K562 (cell line): Measurements from ENCODE around the gene MIEF1. TPM values are rescaled to one million over a fixed set of nuclear protein-coding genes. Genes with fewer than 3 reads are reported as not detected.

Experiments used
- ATAC-seq: fragments of 200-7000 bp; cut with Tn5 transposase; 3 replicates; pipeline ENCODE4 v1.9.1; 2020; ENCODE audit warnings: moderate library complexity
- BruUV-seq: library from RNA; stranded (reverse); fragments of 400-500 nt; replicated peaks from 2 replicates; lab custom pipeline; 2021; lab: Mats Ljungman, UMichigan
- CTCF ChIA-PET: fragments of 300-600 bp; formaldehyde crosslinking; extraction: SDS; loops from one replicate; lab custom pipeline; 2021; ENCODE audit warnings: low intra/inter-chr PET ratio; lab: Yijun Ruan, JAX
- POLR2A ChIA-PET: fragments of 300-600, 350-650 bp; sonication (Branson Sonifier 250); formaldehyde crosslinking; extraction: SDS; loops from one replicate; lab custom pipeline; 2021; ENCODE audit warnings: antibody characterized with exemption, inconsistent platforms; lab: Yijun Ruan, JAX
- DNase-seq, 4 experiments: peaks; one replicate each; pipeline versions ENCODE4 v3.0.0 to v3.0.0-alpha.2; 2011 to 2018; ENCODE audit warnings: low spot score in 3 of 4, mixed read lengths in 3 of 4; ENCODE audit errors: extremely low read depth in 1 of 4
- FAIRE-seq: peaks from 2 replicates; lab custom pipeline; 2011; peaks lifted over from hg19 to GRCh38; lab: Jason Lieb, UNC
- H2AFZ ChIP-seq: 2 replicates; pipeline ENCODE4 v1.6.0; 2011; ENCODE audit warnings: low read depth, low read length, control low read depth, inconsistent platforms
- H3K27ac ChIP-seq: fragments of 200-600 bp; 3 replicates; pipeline ENCODE4 v1.8.0; 2011; ENCODE audit warnings: low read depth, mild to moderate bottlenecking, control low read depth, inconsistent platforms, low read length, moderate library complexity, mixed read lengths; ENCODE audit errors: extremely low read depth
- H3K27me3 ChIP-seq, 2 experiments: fragments of 300-600 bp in 1 of 2; 2 replicates in 1 of 2; 3 replicates in 1 of 2; pipeline versions ENCODE4 v1.6.0 to v1.8.0; 2011; ENCODE audit warnings: inconsistent platforms in 2 of 2, low read length in 2 of 2, mild to moderate bottlenecking in 1 of 2, mixed read lengths in 1 of 2, moderate library complexity in 1 of 2; ENCODE audit not compliant: control insufficient read depth in 2 of 2, insufficient read depth in 2 of 2
- H3K36me3 ChIP-seq: fragments of 300-600 bp; 3 replicates; pipeline ENCODE4 v1.8.0; 2011; ENCODE audit warnings: mild to moderate bottlenecking, low read length, inconsistent platforms; ENCODE audit not compliant: control insufficient read depth, insufficient read depth
- H3K4me1 ChIP-seq, 2 experiments: fragments of 200-600 bp in 1 of 2; replicated peaks in 1 of 2; 2 replicates in 1 of 2; 3 replicates in 1 of 2; pipeline versions ENCODE4 v1.5.1 to v1.8.0; 2011; ENCODE audit warnings: inconsistent platforms in 2 of 2, low read length in 2 of 2, mild to moderate bottlenecking in 1 of 2, mixed read lengths in 1 of 2, moderate library complexity in 1 of 2; ENCODE audit not compliant: control insufficient read depth in 2 of 2, insufficient read depth in 2 of 2
- H3K4me2 ChIP-seq: 2 replicates; pipeline ENCODE4 v1.6.1; 2011; ENCODE audit warnings: low read length, control low read depth, inconsistent platforms, mixed read lengths; ENCODE audit not compliant: insufficient read depth
- H3K4me3 ChIP-seq: fragments of 200-600 bp; sonication (generic), shearing (Covaris generic); 2 replicates; pipeline ENCODE4 v1.5.1; 2016; ENCODE audit warnings: control low read depth, inconsistent platforms
- H3K79me2 ChIP-seq: fragments of 200-600 bp; 3 replicates; pipeline ENCODE4 v1.8.0; 2011; ENCODE audit warnings: low read length, inconsistent platforms; ENCODE audit not compliant: control insufficient read depth, insufficient read depth
- H3K9ac ChIP-seq, 2 experiments: 2 replicates each; pipeline versions ENCODE4 v1.6.0 to v1.6.1; 2011; ENCODE audit warnings: low read depth in 2 of 2, low read length in 2 of 2, control low read depth in 1 of 2, inconsistent platforms in 1 of 2, mild to moderate bottlenecking in 1 of 2, mixed read lengths in 1 of 2; ENCODE audit not compliant: insufficient read depth in 1 of 2
- H3K9me1 ChIP-seq: one replicate; pipeline ENCODE4 v1.6.0; 2011; ENCODE audit warnings: inconsistent platforms, mild to moderate bottlenecking, low read length, moderate library complexity; ENCODE audit not compliant: control insufficient read depth, insufficient read depth
- H3K9me3 ChIP-seq: replicated peaks from 2 replicates; pipeline ENCODE4 v1.5.1; 2011; ENCODE audit warnings: low read depth, low read length, inconsistent platforms; ENCODE audit not compliant: control insufficient read depth, insufficient read depth
- H4K20me1 ChIP-seq: replicated peaks from 2 replicates; pipeline ENCODE4 v1.6.1; 2011; ENCODE audit warnings: low read length, inconsistent platforms, mixed read lengths; ENCODE audit not compliant: control insufficient read depth, insufficient read depth
- BCOR ChIP-seq: fragments of 450-650 bp; IDR thresholded peaks from 2 replicates; pipeline ENCODE4 v1.6.1; 2016
- DPF2 ChIP-seq: fragments of 450-650 bp; IDR thresholded peaks from 2 replicates; pipeline ENCODE4 v1.6.1; 2016
- KDM1A ChIP-seq, 2 experiments: fragments of 450-650 bp; IDR thresholded peaks; 2 replicates each; pipeline ENCODE4 v1.6.1; 2016; ENCODE audit warnings: mild to moderate bottlenecking in 2 of 2
- RBM17 ChIP-seq: fragments of 200-400 bp; formaldehyde crosslinking; IDR thresholded peaks from 2 replicates; pipeline ENCODE4 v1.6.1; 2017; ENCODE audit warnings: low read depth, mild to moderate bottlenecking, low read length, borderline replicate concordance
- RBM25 ChIP-seq: fragments of 200-400 bp; formaldehyde crosslinking; IDR thresholded peaks from 2 replicates; pipeline ENCODE4 v1.6.1; 2018; ENCODE audit warnings: low read length, low read depth, moderate library complexity; ENCODE audit not compliant: severe bottlenecking
- RBM34 ChIP-seq: fragments of 200-400 bp; formaldehyde crosslinking; IDR thresholded peaks from 2 replicates; pipeline ENCODE4 v1.6.1; 2018; ENCODE audit warnings: low read length, borderline replicate concordance; ENCODE audit not compliant: insufficient read depth
- ZBTB8A ChIP-seq: fragments of 450-650 bp; IDR thresholded peaks from 2 replicates; pipeline ENCODE4 v1.6.1; 2018; ENCODE audit warnings: mild to moderate bottlenecking, moderate library complexity; ENCODE audit not compliant: partially characterized antibody
- ZFP1 ChIP-seq: fragments of 450-650 bp; formaldehyde crosslinking; IDR thresholded peaks from 2 replicates; pipeline ENCODE4 v1.4.0; 2020; ENCODE audit warnings: mild to moderate bottlenecking, mixed read lengths
- ZFP36 ChIP-seq: fragments of 150-350 bp; IDR thresholded peaks from 2 replicates; pipeline ENCODE4 v1.6.1; 2018; ENCODE audit warnings: low read length, low read depth; ENCODE audit not compliant: partially characterized antibody
- WGBS: fragments of 100-300 bp; shearing (Covaris generic); methylation state at CpG from one replicate; pipeline ENCODE4 v1.1.6; 2016; ENCODE audit warnings: low coverage, mixed read lengths; ENCODE audit not compliant: insufficient coverage; ENCODE audit errors: missing lambda C conversion rate; 5-methylcytosine and 5-hydroxymethylcytosine counted together
- in situ Hi-C: fragments of 300-500 bp; cut with MboI; formaldehyde crosslinking; loops from 4 replicates; pipeline ENCODE4 v1.15.0; 2018; ENCODE audit warnings: inconsistent platforms, mixed read lengths
- intact Hi-C: fragments of 100-400 bp; cut with micrococcal nuclease; formaldehyde crosslinking; loops from 2 replicates; pipeline ENCODE4 v1.14.2; 2022
- polyA plus RNA-seq, 8 experiments: library from polyadenylated mRNA; depleted of rRNA in 4 of 8; stranded (reverse) in 5 of 8; unstranded in 3 of 8; fragments of >200 nt; fragmentation: Nextera tagmentation in 2 of 8; fragmentation: Illumina TruSeq in 1 of 8; extraction: Ambion mirVana in 2 of 8; extraction: Trizol in 1 of 8; gene quantifications; 2 replicates each; pipeline versions ENCODE4 v1.2.1 to v1.2.3, GENCODE V29; 2011 to 2014; ENCODE audit warnings: inconsistent platforms in 1 of 8, missing spikeins in 1 of 8
- total RNA-seq, 7 experiments: library from RNA; depleted of rRNA in 6 of 7; stranded (reverse); fragments of >200 nt in 6 of 7; fragmentation: Illumina TruSeq in 2 of 7; extraction: Trizol in 2 of 7; gene quantifications; 2 replicates each; pipeline versions ENCODE4 v1.2.1 to v1.2.3, GENCODE V29; 2011 to 2021; ENCODE audit warnings: low replicate concordance in 1 of 7

Gene MIEF1
- total and polyA plus RNA-seq, 9 of the 15 experiments (the other 6 are each of a cell fraction or from before 2014, with no cell fraction given) = 10.9 to 51.8 (median 25.5) TPM

DNA sequence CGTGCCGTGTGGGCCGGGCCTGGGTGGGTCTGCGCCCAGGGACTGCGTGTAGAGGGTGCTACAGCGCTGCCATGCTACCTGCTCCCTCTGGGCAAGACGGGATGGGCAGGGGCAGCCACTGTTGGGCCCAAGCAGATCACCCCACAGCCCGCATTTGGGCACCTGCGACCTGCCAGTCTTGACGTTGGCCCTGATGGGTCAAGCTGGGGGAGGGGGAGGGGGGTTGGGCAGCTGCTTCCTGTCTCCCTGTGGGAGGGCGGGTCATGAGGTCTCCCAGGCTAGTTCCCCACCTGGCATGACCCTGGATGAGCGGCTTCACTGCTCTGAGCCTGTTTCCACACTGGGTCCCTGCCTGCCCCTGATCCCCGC, 33.3 kb downstream of the MIEF1 start:
- TF ChIP-seq DPF2 (no peak), RBM17 (no peak), RBM34 (no peak)
- in situ Hi-C loops = loop anchor here (10.0 kb wide), 1 partner anchor 649 kb away; no protein-coding TSS in a partner anchor
- no peaks in the 10 kb centered on the region for H3K27me3 ChIP-seq
- no TSS peak for BruUV-seq
- FAIRE-seq = no peak
- no peak for ATAC-seq
- intact Hi-C loops = no loop called here
- no peak overlapping the region for H3K4me2 ChIP-seq
- H3K36me3 ChIP-seq = peaks cover 15% of the 10 kb centered on the region
- H3K4me1 ChIP-seq = peaks cover 14 to 36% of the 10 kb centered on the region in 2 experiments; a peak in 4 of 5 replicates
- H3K27ac ChIP-seq = no peak overlapping the region
- H4K20me1 ChIP-seq = 0 out of 2 replicates have a peak, but pooled peaks cover 4% of the 10 kb centered on the region
- no peaks in the 10 kb centered on the region for H3K9me3 ChIP-seq
- H3K9ac ChIP-seq = peak overlapping the region in 1 of 2 experiments; percentile 83; a peak in 2 of 4 replicates
- H3K4me3 ChIP-seq = no peak overlapping the region
- H2AFZ ChIP-seq = no peak overlapping the region
- WGBS = 50% methylated on average over 1 of the region's 13 CpGs
- H3K9me1 ChIP-seq = no peaks in the 10 kb centered on the region
- DNase-seq = no peak
- ChIA-PET CTCF (interaction anchor here (0.5 to 2.2 kb wide), 6 partner anchors 24 to 1364 kb away, joined by 3 to 18 read pairs (median 3); no protein-coding TSS in a partner anchor), POLR2A (no interaction called here)
- H3K79me2 ChIP-seq = peaks cover 22% of the 10 kb centered on the region

- no peak overlapping the region for H2AFZ ChIP-seq
- H3K27me3 ChIP-seq = no peaks in the 10 kb centered on the region
- no peak overlapping the region for H3K27ac ChIP-seq
- peaks cover 12 to 30% of the 10 kb centered on the region in 2 experiments; a peak in 4 of 5 replicates for H3K4me1 ChIP-seq
- BruUV-seq = no TSS peak
- H4K20me1 ChIP-seq = 0 out of 2 replicates have a peak, but pooled peaks cover 2% of the 10 kb centered on the region
- no peak for ATAC-seq
- H3K36me3 ChIP-seq = peaks cover 9% of the 10 kb centered on the region
- H3K4me3 ChIP-seq = no peak overlapping the region
- H3K9ac ChIP-seq = no peak overlapping the region
- H3K9me3 ChIP-seq = no peaks in the 10 kb centered on the region
- no peak for DNase-seq
- ChIA-PET CTCF (interaction anchor here (0.9 to 2.2 kb wide), 4 partner anchors 487 to 1363 kb away, joined by 3 to 18 read pairs (median 6); no protein-coding TSS in a partner anchor), POLR2A (no interaction called here)
- in situ Hi-C loops (loop anchor here (10.0 kb wide), 1 partner anchor 649 kb away; no protein-coding TSS in a partner anchor), intact Hi-C loops (no loop called here)
- H3K9me1 ChIP-seq = no peaks in the 10 kb centered on the region
- peaks cover 16% of the 10 kb centered on the region for H3K79me2 ChIP-seq
- TF ChIP-seq ZBTB8A (no peak), KDM1A (IDR thresholded peaks at IDR 0.05) (no peak), ZFP1 (no peak), RBM25 (peak; percentile 62), ZFP36 (peak; percentile 64), BCOR (0 out of 2 replicates have a peak, but pooled peaks have one; percentile 29)
- H3K4me2 ChIP-seq = no peak overlapping the region
- no peak for FAIRE-seq
- WGBS = 70% methylated on average over 14 of the region's 15 CpGs
Observed at GRCh38 chr22:39535831-39536449, 33.9 kb downstream of the MIEF1 start.
